Posterior cingulate gyrus (tissue), 11 donors: ENCODE results near the gene SAMD14.
A peak's percentile ranks its signal among the peaks of the same experiment; 100 is the strongest.

Experiments
- DNase-seq, 10 donors: peaks; one replicate each; pipeline versions ENCODE4 v3.0.0 to v3.0.0-alpha.2; 2020 to 2021; ENCODE audit warnings: mixed read lengths in 3 of 10
- intact Hi-C: fragments of 100-400 bp; cut with DNase I; formaldehyde crosslinking; loops from one replicate; pipeline ENCODE4 v1.15.1; 2023

The SAMD14 gene

GRCh38 chr17:50149417-50150353, 19.7 kb upstream of the SAMD14 start:
- intact Hi-C loops, result loop anchor here (2.0 kb wide), 1 partner anchor 55 kb away; the partner anchor contains the start of gene PDK2
- peak in 7 of 10 donors; percentile 37 to 93 (median 52) for DNase-seq

- intact Hi-C loops, result no loop called here
- DNase-seq, result no peak
Observed at GRCh38 chr17:50149091-50149416, 19.1 kb upstream of the SAMD14 start.

GRCh38 chr17:50148226-50149090, 18.5 kb upstream of the SAMD14 start:
- intact Hi-C loops, result no loop called here
- DNase-seq, result peak in 5 of 10 donors; percentile 25 to 90 (median 41)

DNA sequence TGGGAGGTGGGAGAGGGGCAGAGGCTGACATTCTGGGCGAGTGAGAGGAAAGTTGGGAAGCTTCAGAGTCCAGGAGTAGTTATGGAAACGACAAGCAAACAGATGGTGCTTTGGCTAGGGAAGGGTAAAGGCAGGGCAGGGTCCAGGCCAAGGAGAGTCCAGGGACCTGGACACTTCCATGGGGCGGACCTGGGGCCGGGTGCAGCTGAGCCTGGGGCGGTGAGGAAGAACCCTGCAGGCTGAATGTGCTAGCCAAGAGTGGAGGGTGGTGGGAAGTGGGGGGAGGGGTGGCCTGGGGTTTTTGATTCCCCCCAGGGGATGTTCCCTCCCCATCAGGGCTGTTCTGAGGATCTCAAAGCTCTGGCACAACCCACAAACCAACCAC, 17.9 kb upstream of the SAMD14 start:
- peak in 1 of 10 donors; percentile 81 for DNase-seq
- intact Hi-C loops, result no loop called here

- no peak for DNase-seq
- intact Hi-C loops, result no loop called here
Observed at GRCh38 chr17:50146927-50147665, 17.1 kb upstream of the SAMD14 start.

- intact Hi-C loops, result no loop called here
- peak in 2 of 10 donors; percentile 33 to 49 for DNase-seq
Observed at GRCh38 chr17:50146230-50146926, 16.4 kb upstream of the SAMD14 start.

DNA sequence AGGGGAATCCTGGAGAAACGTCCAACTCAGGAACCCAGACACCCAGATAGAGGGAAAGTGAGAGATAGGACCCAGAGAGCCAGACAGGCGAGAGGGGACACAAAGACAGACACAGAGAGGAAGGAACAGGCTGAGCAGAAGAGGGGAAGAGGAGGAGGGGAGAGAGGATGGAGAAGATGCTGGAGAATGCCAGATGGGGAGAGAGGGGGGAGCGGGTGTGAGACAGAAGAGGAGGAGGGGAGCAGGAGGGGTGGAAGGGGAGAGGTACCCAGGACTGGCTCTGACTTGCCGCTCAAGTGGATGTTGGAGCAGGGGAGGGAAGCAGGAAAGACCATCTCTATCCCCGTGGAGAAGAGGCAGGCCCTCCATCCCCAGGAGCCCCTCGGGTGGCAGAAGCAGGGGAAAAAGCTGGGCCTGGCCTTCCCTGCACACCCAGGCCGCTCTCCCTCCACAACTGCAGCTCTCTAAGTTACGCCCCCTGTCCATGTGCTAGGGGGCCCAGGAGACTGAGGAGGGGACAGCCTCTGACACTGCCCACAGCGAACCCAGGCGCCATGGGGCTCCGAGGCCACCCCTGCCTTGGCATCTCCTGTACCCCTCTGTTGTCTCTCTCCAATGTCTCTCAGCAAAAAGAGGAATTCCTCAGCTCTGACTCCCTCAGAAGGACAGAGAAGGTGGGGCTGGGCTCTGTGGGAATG, 15.7 kb upstream of the SAMD14 start:
- DNase-seq, result peak in 1 of 10 donors; percentile 51
- intact Hi-C loops, result no loop called here

- intact Hi-C loops, result no loop called here
- DNase-seq, result peak in 2 of 10 donors; percentile 41 to 75
Observed at GRCh38 chr17:50144845-50145531, 15.0 kb upstream of the SAMD14 start.

- intact Hi-C loops, result no loop called here
- DNase-seq, result peak in 1 of 10 donors; percentile 21
Observed at GRCh38 chr17:50144355-50144754, 14.4 kb upstream of the SAMD14 start.

- peak in 3 of 10 donors; percentile 58 to 78 (median 66) for DNase-seq
- intact Hi-C loops, result no loop called here
Observed at GRCh38 chr17:50143461-50144176, 13.7 kb upstream of the SAMD14 start.

DNA sequence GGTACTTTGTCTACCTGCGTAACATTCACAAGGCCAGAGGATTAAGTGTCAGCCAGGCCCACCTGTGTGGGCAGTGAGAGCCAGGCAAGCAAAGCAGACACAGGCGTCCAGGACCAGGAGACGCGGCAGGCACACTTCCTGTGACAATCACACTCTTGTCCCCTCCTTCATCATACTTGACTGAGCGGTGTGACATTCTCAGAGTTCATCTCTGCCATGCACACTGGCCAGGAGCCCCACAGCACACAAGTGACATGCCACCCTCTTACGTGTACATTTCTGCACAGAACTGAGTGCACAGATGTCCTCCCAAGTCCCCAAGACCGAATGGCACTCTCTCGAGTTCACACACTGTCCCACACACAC, 11.8 kb upstream of the SAMD14 start:
- peak in 2 of 10 donors; percentile 19 to 52 for DNase-seq
- intact Hi-C loops, result no loop called here

DNA sequence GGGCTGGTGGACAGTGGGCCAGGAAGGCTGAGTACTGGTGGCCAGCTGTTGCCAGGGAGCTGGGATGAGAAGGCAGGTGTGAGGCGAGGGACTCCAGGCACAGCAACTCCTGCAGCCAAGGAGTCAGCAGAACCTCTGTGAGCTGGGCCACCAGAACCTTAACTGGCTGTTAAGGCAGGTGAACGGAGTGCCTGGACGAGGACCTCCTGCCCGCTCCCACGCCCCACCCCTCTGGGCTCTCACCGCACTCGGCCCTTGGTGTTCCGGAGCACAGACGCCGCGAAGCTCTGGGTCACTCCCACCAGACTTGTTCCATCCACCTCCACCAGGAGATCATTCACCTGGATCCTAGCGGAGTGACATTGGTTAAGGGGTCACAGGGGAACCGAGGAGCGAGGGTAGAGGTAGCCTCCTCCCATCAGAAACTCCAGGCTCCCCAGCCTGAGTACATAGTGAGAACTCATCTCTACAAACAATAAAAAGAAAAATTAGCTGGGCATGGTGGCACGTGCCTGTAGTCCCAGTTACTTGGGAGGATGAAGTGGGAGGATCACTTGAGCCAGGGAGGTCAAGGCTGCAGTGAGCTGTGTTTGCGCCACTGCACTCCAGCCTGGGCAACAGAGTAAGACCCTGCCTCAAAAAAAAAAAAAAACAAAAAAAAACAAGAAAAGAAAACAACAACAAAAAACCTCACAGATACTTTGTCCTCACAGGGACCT, 11.2 kb upstream of the SAMD14 start:
- intact Hi-C loops, result no loop called here
- DNase-seq, result peak in 2 of 10 donors; percentile 55 to 62

- DNase-seq, result peak in 9 of 10 donors; percentile 66 to 97 (median 84)
- intact Hi-C loops, result loop anchor here (1.0 to 10.0 kb wide), 2 partner anchors 21 to 155 kb away; no protein-coding TSS in a partner anchor
Observed at GRCh38 chr17:50139950-50140885, 10.3 kb upstream of the SAMD14 start.

GRCh38 chr17:50139185-50139783, 9.3 kb upstream of the SAMD14 start:
- DNase-seq, result peak in 2 of 10 donors; percentile 25 to 31
- intact Hi-C loops, result loop anchor here (10.0 kb wide), 1 partner anchor 156 kb away; no protein-coding TSS in a partner anchor

GRCh38 chr17:50137042-50137441, 7.1 kb upstream of the SAMD14 start:
- intact Hi-C loops, result loop anchor here (10.0 kb wide), 1 partner anchor 158 kb away; no protein-coding TSS in a partner anchor
- peak in 2 of 10 donors; percentile 62 to 87 for DNase-seq
